ENCODE data around the gene COIL. TPM values are rescaled to one million over a fixed set of nuclear protein-coding genes. Genes with fewer than 3 reads are reported as not detected.

Gene COIL
- total and polyA plus RNA-seq, 9 of the 15 experiments (the other 6 are each of a cell fraction or from before 2014, with no cell fraction given), result 23.9 to 41.3 (median 28.7) TPM

DNA sequence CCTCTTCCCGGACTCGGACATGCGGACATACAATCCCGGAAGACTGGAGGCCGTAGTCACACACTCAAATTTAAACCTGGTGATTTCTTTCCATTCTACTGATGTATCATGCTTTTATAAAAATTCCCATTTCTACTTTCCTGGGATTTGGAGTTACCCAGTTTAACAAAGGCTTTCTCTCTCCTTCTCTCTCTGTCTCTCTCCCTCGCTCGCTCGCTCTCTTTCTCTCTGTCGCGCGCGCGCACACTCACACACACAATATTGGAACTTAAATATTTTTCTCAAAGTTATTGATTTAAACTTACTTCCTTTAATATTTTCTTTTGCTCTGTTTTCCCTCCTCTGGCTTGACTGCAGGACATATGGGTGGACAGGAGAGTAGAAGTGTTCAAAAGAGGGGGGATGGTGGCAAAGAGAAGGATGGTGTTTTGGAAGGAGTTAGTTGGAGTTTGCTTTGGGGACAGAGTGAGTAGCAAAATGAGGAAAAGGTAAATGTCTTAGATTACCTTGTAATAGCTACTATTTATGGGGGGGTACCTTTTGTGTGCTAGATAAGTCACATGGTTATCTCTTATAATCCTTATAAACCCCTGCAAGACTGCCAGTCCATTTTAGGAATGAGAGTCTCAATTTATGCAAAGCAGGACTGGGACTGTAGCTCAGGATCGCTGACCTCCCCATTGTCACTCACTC, 46.1 kb downstream of the COIL start (continued):
- TF ChIP-seq CEBPB (tag; IDR thresholded peaks at IDR 0.05) (no peak), FUS (optimal IDR thresholded peaks at IDR 0.05; ENCODE audit: low read depth, low read length) (no peak), EZH2 (IDR thresholded peaks at IDR 0.05; ENCODE audit: borderline replicate concordance, low read depth, low read length) (no peak), LCOR (CRISPR knock-in tag; IDR thresholded peaks at IDR 0.05) (peak; percentile 34; the same call in 1 of the 2 replicates), ZNF316 (IDR thresholded peaks at IDR 0.05) (no peak), AFF1 (IDR thresholded peaks at IDR 0.05; ENCODE audit: low read depth in 1 of 2, partially characterized antibody in 2 of 2) (peak; percentile 4 to 16), HSF4 (CRISPR knock-in tag; IDR thresholded peaks at IDR 0.05; ENCODE audit: borderline replicate concordance) (no peak), ZBTB26 (CRISPR knock-in tag; IDR thresholded peaks at IDR 0.05) (peak; percentile 8; the same call in 1 of the 2 replicates), MAZ (CRISPR knock-in tag; conservative IDR thresholded peaks at IDR 0.05 in 1 of 2, IDR thresholded peaks at IDR 0.05 in 1 of 2) (no peak), POLR2B (IDR thresholded peaks at IDR 0.05; ENCODE audit: low read depth, partially characterized antibody) (peak; percentile 17), RBM15 (IDR thresholded peaks at IDR 0.05; ENCODE audit: insufficient read depth, low read length) (no peak), ETS1 (conservative IDR thresholded peaks at IDR 0.05; ENCODE audit: control insufficient read depth, low read depth, low read length) (no peak), JUNB (CRISPR knock-in tag; conservative IDR thresholded peaks at IDR 0.05) (no peak), ELF4 (CRISPR knock-in tag; IDR thresholded peaks at IDR 0.05) (no peak), ELF1 (tag; IDR thresholded peaks at IDR 0.05) (peak; percentile 37; the same call in 1 of the 2 replicates), ARNT (IDR thresholded peaks at IDR 0.05) (0 out of 4 replicates have a peak, but pooled peaks of 1 of the 2 experiments have one; percentile 14), ZNF589 (CRISPR knock-in tag; IDR thresholded peaks at IDR 0.05; ENCODE audit: low read depth) (peak; percentile 65; the same call in 1 of the 2 replicates)
- TF ChIP-seq, protein P1, sequence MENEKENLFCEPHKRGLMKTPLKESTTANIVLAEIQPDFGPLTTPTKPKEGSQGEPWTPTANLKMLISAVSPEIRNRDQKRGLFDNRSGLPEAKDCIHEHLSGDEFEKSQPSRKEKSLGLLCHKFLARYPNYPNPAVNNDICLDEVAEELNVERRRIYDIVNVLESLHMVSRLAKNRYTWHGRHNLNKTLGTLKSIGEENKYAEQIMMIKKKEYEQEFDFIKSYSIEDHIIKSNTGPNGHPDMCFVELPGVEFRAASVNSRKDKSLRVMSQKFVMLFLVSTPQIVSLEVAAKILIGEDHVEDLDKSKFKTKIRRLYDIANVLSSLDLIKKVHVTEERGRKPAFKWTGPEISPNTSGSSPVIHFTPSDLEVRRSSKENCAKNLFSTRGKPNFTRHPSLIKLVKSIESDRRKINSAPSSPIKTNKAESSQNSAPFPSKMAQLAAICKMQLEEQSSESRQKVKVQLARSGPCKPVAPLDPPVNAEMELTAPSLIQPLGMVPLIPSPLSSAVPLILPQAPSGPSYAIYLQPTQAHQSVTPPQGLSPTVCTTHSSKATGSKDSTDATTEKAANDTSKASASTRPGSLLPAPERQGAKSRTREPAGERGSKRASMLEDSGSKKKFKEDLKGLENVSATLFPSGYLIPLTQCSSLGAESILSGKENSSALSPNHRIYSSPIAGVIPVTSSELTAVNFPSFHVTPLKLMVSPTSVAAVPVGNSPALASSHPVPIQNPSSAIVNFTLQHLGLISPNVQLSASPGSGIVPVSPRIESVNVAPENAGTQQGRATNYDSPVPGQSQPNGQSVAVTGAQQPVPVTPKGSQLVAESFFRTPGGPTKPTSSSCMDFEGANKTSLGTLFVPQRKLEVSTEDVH (IDR thresholded peaks at IDR 0.05; ENCODE audit: low read depth, partially characterized antibody), result no peak
